HEK293 (cell line): ENCODE results near the gene RASSF3.

Experiments
- CTCF ChIA-PET: fragments of 350-600 bp; formaldehyde crosslinking; extraction: SDS; loops from one replicate; lab custom pipeline; 2021; ENCODE audit warnings: antibody characterized with exemption; lab: Yijun Ruan, JAX
- POLR2A ChIA-PET: fragments of 300-600 bp; formaldehyde crosslinking; extraction: SDS; loops from one replicate; lab custom pipeline; 2020; ENCODE audit warnings: antibody characterized with exemption, inconsistent platforms; lab: Yijun Ruan, JAX
- H3K27ac ChIP-seq: fragments of 200-500 bp; sonication (Bioruptor generic); 2 replicates; pipeline ENCODE4 v1.5.1; 2014; ENCODE audit warnings: low read depth, low read length, control low read depth, inconsistent platforms; ENCODE audit errors: extremely low read depth
- H3K36me3 ChIP-seq, 2 experiments: fragments of 200-500 bp in 1 of 2; sonication (Bioruptor generic) in 1 of 2; 1 replicate in 1 of 2; 2 replicates in 1 of 2; pipeline ENCODE4 v1.5.1; 2014 to 2017; ENCODE audit warnings: inconsistent platforms in 2 of 2, low read length in 2 of 2; ENCODE audit not compliant: control insufficient read depth in 2 of 2, insufficient read depth in 1 of 2
- H3K4me1 ChIP-seq: fragments of 200-500 bp; sonication (Bioruptor generic); 2 replicates; pipeline ENCODE4 v1.5.1; 2014; ENCODE audit warnings: mild to moderate bottlenecking, low read length, inconsistent platforms; ENCODE audit not compliant: control insufficient read depth, insufficient read depth
- H3K4me3 ChIP-seq: 2 replicates; pipeline ENCODE4 v1.5.1; 2011; ENCODE audit warnings: low read depth, mild to moderate bottlenecking, control low read depth, low read length, moderate library complexity
- H3K9me3 ChIP-seq: fragments of 200-500 bp; sonication (Bioruptor generic); 2 replicates; pipeline ENCODE4 v1.5.1; 2014; ENCODE audit warnings: low read depth, low read length, inconsistent platforms; ENCODE audit not compliant: control insufficient read depth, insufficient read depth
- GLIS2 ChIP-seq: fragments of 450-650 bp; formaldehyde crosslinking; IDR thresholded peaks from 2 replicates; pipeline ENCODE4 v1.5.1; 2016; ENCODE audit warnings: missing biosample characterization, missing genetic modification characterization
- HOXA7 ChIP-seq: sonication (generic); formaldehyde crosslinking; IDR thresholded peaks from 2 replicates; pipeline ENCODE4 v1.8.1; 2022; ENCODE audit warnings: missing genetic modification reagents, borderline replicate concordance
- KLF16 ChIP-seq: fragments of 450-650 bp; formaldehyde crosslinking; IDR thresholded peaks from 2 replicates; pipeline ENCODE4 v1.5.1; 2017; ENCODE audit warnings: missing biosample characterization, missing genetic modification characterization
- KLF9 ChIP-seq: fragments of 450-650 bp; formaldehyde crosslinking; IDR thresholded peaks from 2 replicates; pipeline ENCODE4 v1.5.1; 2016; ENCODE audit warnings: missing biosample characterization, missing genetic modification characterization, low read depth
- PRDM10 ChIP-seq: fragments of 450-650 bp; formaldehyde crosslinking; IDR thresholded peaks from 2 replicates; pipeline ENCODE4 v1.5.1; 2016; ENCODE audit warnings: missing biosample characterization, missing genetic modification characterization
- SETDB1 ChIP-seq: IDR thresholded peaks from one replicate; pipeline ENCODE4 v1.6.1; 2017; ENCODE audit warnings: mild to moderate bottlenecking, low read length, moderate library complexity, mixed read lengths; ENCODE audit not compliant: insufficient read length
- YY1 ChIP-seq: fragments of 450-650 bp; formaldehyde crosslinking; IDR thresholded peaks from 2 replicates; pipeline ENCODE4 v1.5.1; 2018; ENCODE audit warnings: missing biosample characterization, missing genetic modification characterization
- ZBTB11 ChIP-seq: fragments of 450-650 bp; formaldehyde crosslinking; conservative IDR thresholded peaks from 2 replicates; pipeline ENCODE4 v1.5.1; 2016; ENCODE audit warnings: low read depth, missing biosample characterization, missing genetic modification characterization
- ZBTB48 ChIP-seq: fragments of 450-650 bp; formaldehyde crosslinking; IDR thresholded peaks from 2 replicates; pipeline ENCODE4 v1.5.1; 2016; ENCODE audit warnings: missing biosample characterization, missing genetic modification characterization
- ZBTB7A ChIP-seq: fragments of 450-650 bp; formaldehyde crosslinking; IDR thresholded peaks from 2 replicates; pipeline ENCODE4 v1.5.1; 2016; ENCODE audit warnings: low read depth, missing biosample characterization, missing genetic modification characterization
- ZFP37 ChIP-seq: fragments of 450-650 bp; formaldehyde crosslinking; IDR thresholded peaks from 2 replicates; pipeline ENCODE4 v1.5.1; 2016; ENCODE audit warnings: missing biosample characterization, missing genetic modification characterization
- ZNF140 ChIP-seq: fragments of 450-650 bp; formaldehyde crosslinking; IDR thresholded peaks from 2 replicates; pipeline ENCODE4 v1.5.1; 2016; ENCODE audit warnings: missing biosample characterization, missing genetic modification characterization
- ZNF18 ChIP-seq: fragments of 450-650 bp; formaldehyde crosslinking; IDR thresholded peaks from 2 replicates; pipeline ENCODE4 v1.5.1; 2016; ENCODE audit warnings: missing biosample characterization, missing genetic modification characterization
- ZNF23 ChIP-seq: fragments of 450-650 bp; formaldehyde crosslinking; IDR thresholded peaks from 2 replicates; pipeline ENCODE4 v1.5.1; 2016; ENCODE audit warnings: missing biosample characterization, missing genetic modification characterization, borderline replicate concordance
- ZNF248 ChIP-seq: fragments of 450-650 bp; formaldehyde crosslinking; IDR thresholded peaks from 2 replicates; pipeline ENCODE4 v1.5.1; 2017; ENCODE audit warnings: missing biosample characterization, missing genetic modification characterization
- ZNF292 ChIP-seq: fragments of 450-650 bp; formaldehyde crosslinking; IDR thresholded peaks from 2 replicates; pipeline ENCODE4 v1.5.1; 2016; ENCODE audit warnings: low read depth, missing biosample characterization, missing genetic modification characterization, borderline replicate concordance
- ZNF366 ChIP-seq: fragments of 450-650 bp; formaldehyde crosslinking; conservative IDR thresholded peaks from 2 replicates; pipeline ENCODE4 v1.5.1; 2016; ENCODE audit warnings: missing biosample characterization, missing genetic modification characterization
- ZNF404 ChIP-seq: fragments of 450-650 bp; formaldehyde crosslinking; IDR thresholded peaks from 2 replicates; pipeline ENCODE4 v1.5.1; 2017; ENCODE audit warnings: missing biosample characterization, missing genetic modification characterization
- ZNF423 ChIP-seq: fragments of 450-650 bp; formaldehyde crosslinking; IDR thresholded peaks from 2 replicates; pipeline ENCODE4 v1.5.1; 2016; ENCODE audit warnings: missing biosample characterization, missing genetic modification characterization
- ZNF48 ChIP-seq: fragments of 450-650 bp; formaldehyde crosslinking; IDR thresholded peaks from 2 replicates; pipeline ENCODE4 v1.5.1; 2016; ENCODE audit warnings: missing biosample characterization, missing genetic modification characterization
- ZNF529 ChIP-seq: fragments of 450-650 bp; formaldehyde crosslinking; IDR thresholded peaks from 2 replicates; pipeline ENCODE4 v1.5.1; 2017; ENCODE audit warnings: missing genetic modification characterization, missing biosample characterization; ENCODE audit not compliant: insufficient replicate concordance
- ZNF548 ChIP-seq: fragments of 450-650 bp; formaldehyde crosslinking; IDR thresholded peaks from 2 replicates; pipeline ENCODE4 v1.5.1; 2016; ENCODE audit warnings: missing biosample characterization, missing genetic modification characterization
- ZNF560 ChIP-seq: fragments of 450-650 bp; formaldehyde crosslinking; IDR thresholded peaks from 2 replicates; pipeline ENCODE4 v1.5.1; 2017; ENCODE audit warnings: missing biosample characterization, missing genetic modification characterization, borderline replicate concordance
- ZNF701 ChIP-seq: fragments of 450-650 bp; formaldehyde crosslinking; IDR thresholded peaks from 2 replicates; pipeline ENCODE4 v1.5.1; 2016; ENCODE audit warnings: missing biosample characterization, missing genetic modification characterization
- ZNF777 ChIP-seq: fragments of 450-650 bp; formaldehyde crosslinking; IDR thresholded peaks from 2 replicates; pipeline ENCODE4 v1.5.1; 2017; ENCODE audit warnings: missing biosample characterization, missing genetic modification characterization, borderline replicate concordance

RASSF3 gene

GRCh38 chr12:64701283-64701682 lies 91.0 kb downstream of the RASSF3 start:
- CTCF ChIA-PET: interaction anchor here (0.7 to 17.9 kb wide), 2 partner anchors 152 to 257 kb away, joined by 3 to 219 read pairs; no protein-coding TSS in a partner anchor

DNA sequence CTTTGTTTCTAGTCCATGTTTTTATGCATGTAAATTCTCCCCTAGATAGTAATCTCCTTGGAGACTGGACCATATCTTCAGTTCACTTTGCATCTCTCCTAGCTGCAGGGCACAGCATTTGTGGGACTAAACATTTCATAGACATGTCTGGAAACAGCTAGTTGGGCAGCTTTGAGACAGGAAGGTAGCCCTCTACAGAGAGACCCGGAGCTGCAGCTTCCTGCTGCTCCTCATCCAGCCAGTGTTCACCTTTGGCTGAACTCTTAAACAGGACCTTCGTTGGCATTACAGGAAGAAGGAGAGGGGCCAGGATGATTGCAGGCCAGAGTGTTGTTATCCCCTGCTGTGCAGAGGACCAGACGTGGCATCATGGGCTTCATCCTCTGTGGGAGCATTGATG lies 96.0 kb downstream of the RASSF3 start:
- Histone ChIP-seq H3K9me3 (no peaks in the 10 kb centered on the region), H3K4me1 (no peaks in the 10 kb centered on the region), H3K27ac (no peak overlapping the region), H3K36me3 (no peaks in the 10 kb centered on the region), H3K4me3 (no peak overlapping the region)
- ChIA-PET CTCF (interaction anchor here (3.9 kb wide), 1 partner anchor 9 kb away, joined by 20 read pairs; no protein-coding TSS in a partner anchor), POLR2A (no interaction called here)
- TF ChIP-seq ZBTB11 (tag by site-specific recombination) (no peak), ZNF48 (no peak), PRDM10 (tag by site-specific recombination) (no peak), ZBTB48 (no peak), ZNF292 (tag by site-specific recombination) (no peak), ZNF560 (tag by site-specific recombination) (no peak), ZNF366 (tag by site-specific recombination) (no peak), ZNF140 (tag by site-specific recombination) (no peak), KLF16 (tag by site-specific recombination) (no peak), ZNF18 (tag by site-specific recombination) (no peak), ZNF404 (tag by site-specific recombination) (no peak), ZNF23 (no peak), ZNF701 (tag by site-specific recombination) (no peak), ZNF548 (tag by site-specific recombination) (no peak)

More at GRCh38 chr12:64701283-64701682, 91.0 kb downstream of the RASSF3 start:
- H3K9me3 ChIP-seq: no peaks in the 10 kb centered on the region
- POLR2A ChIA-PET: no interaction called here
- H3K4me1 ChIP-seq: 0 out of 2 replicates have a peak, but pooled peaks cover under 1% of the 10 kb centered on the region
- no peak overlapping the region for H3K4me3 ChIP-seq
- peaks cover 0 to 5% of the 10 kb centered on the region in 2 experiments; a peak in 2 of 3 replicates for H3K36me3 ChIP-seq
- H3K27ac ChIP-seq: no peak overlapping the region
- TF ChIP-seq GLIS2 (no peak), ZNF423 (no peak), YY1 (no peak), ZBTB7A (tag by site-specific recombination) (no peak), KLF9 (tag by site-specific recombination) (no peak), ZNF529 (tag by site-specific recombination) (no peak), ZFP37 (tag by site-specific recombination) (no peak), ZNF248 (tag by site-specific recombination) (no peak), SETDB1 (no peak), HOXA7 (no peak), ZNF777 (tag by site-specific recombination) (no peak)
